PFSK-1 (cell line): ENCODE data around the gene LRRC27.

Experiments
- FOXP2 ChIP-seq: optimal IDR thresholded peaks from 2 replicates; pipeline ENCODE3; 2011; ENCODE audit warnings: borderline replicate concordance, control low read depth, inconsistent platforms; ENCODE audit not compliant: insufficient read depth; ENCODE audit errors: extremely low read length, extremely low read depth
- POLR2AphosphoS5 ChIP-seq: IDR thresholded peaks from 2 replicates; pipeline ENCODE4 v1.6.1; 2012; ENCODE audit warnings: low read depth, mild to moderate bottlenecking, control low read depth, low read length, moderate library complexity
- REST ChIP-seq, 2 experiments: IDR thresholded peaks; 2 replicates each; pipeline versions ENCODE4 v1.6.1 to v1.8.0; 2011 to 2012; ENCODE audit warnings: low read depth in 2 of 2, low read length in 2 of 2, control low read depth in 1 of 2, inconsistent platforms in 1 of 2, mild to moderate bottlenecking in 1 of 2, moderate library complexity in 1 of 2; ENCODE audit not compliant: insufficient read depth in 1 of 2
- SIN3A ChIP-seq: IDR thresholded peaks from 2 replicates; pipeline ENCODE4 v1.6.1; 2012; ENCODE audit warnings: mild to moderate bottlenecking, low read length, moderate library complexity, borderline replicate concordance; ENCODE audit not compliant: insufficient read depth
- TAF1 ChIP-seq: IDR thresholded peaks from 2 replicates; pipeline ENCODE4 v1.6.1; 2012; ENCODE audit warnings: low read length, control low read depth, borderline replicate concordance; ENCODE audit not compliant: insufficient read depth

LRRC27 gene

GRCh38 chr10:132390170-132390920 lies 58.4 kb downstream of the LRRC27 start:
- no peak for TF ChIP-seq REST (IDR thresholded peaks at IDR 0.05; ENCODE audit: insufficient read depth in 1 of 2, low read depth in 2 of 2, low read length in 2 of 2)
- no peak for TF ChIP-seq TAF1
- TF ChIP-seq SIN3A, result no peak
- TF ChIP-seq FOXP2, result no peak
- TF ChIP-seq POLR2AphosphoS5, result no peak

- no peak for TF ChIP-seq FOXP2
- TF ChIP-seq REST (IDR thresholded peaks at IDR 0.05; ENCODE audit: insufficient read depth in 1 of 2, low read depth in 2 of 2, low read length in 2 of 2), result no peak
- no peak for TF ChIP-seq SIN3A
- TF ChIP-seq TAF1, result no peak
- TF ChIP-seq POLR2AphosphoS5, result no peak
Measured at GRCh38 chr10:132390921-132391675, 59.1 kb downstream of the LRRC27 start.

- TF ChIP-seq TAF1 (no peak), FOXP2 (no peak), REST (IDR thresholded peaks at IDR 0.05; ENCODE audit: insufficient read depth in 1 of 2, low read depth in 2 of 2, low read length in 2 of 2) (no peak), POLR2AphosphoS5 (no peak), SIN3A (no peak)
Measured at GRCh38 chr10:132391676-132392020, 59.7 kb downstream of the LRRC27 start.

GRCh38 chr10:132392184-132392800 lies 60.3 kb downstream of the LRRC27 start:
- no peak for TF ChIP-seq FOXP2

- TF ChIP-seq SIN3A (no peak), FOXP2 (no peak), REST (IDR thresholded peaks at IDR 0.05; ENCODE audit: insufficient read depth in 1 of 2, low read depth in 2 of 2, low read length in 2 of 2) (no peak), TAF1 (no peak), POLR2AphosphoS5 (no peak)
Measured at GRCh38 chr10:132392811-132393694, 61.1 kb downstream of the LRRC27 start.
